HepG2 (cell line): ENCODE results near the gene TMEM165. TPM values are rescaled to one million over a fixed set of nuclear protein-coding genes. Genes with fewer than 3 reads are reported as not detected.

Experiments
- ATAC-seq: fragments of 200-7000 bp; cut with Tn5 transposase; 3 replicates; pipeline ENCODE4 v1.9.1; 2020; ENCODE audit warnings: mild to moderate bottlenecking, moderate library complexity
- BruUV-seq: library from RNA; stranded (reverse); fragments of 400-500 nt; replicated peaks from 2 replicates; lab custom pipeline; 2021; lab: Mats Ljungman, UMichigan
- CTCF ChIA-PET: fragments of 300-600 bp; formaldehyde crosslinking; extraction: SDS; loops from one replicate; lab custom pipeline; 2021; ENCODE audit warnings: low total read pairs, inconsistent platforms, low intra/inter-chr PET ratio; lab: Yijun Ruan, JAX
- POLR2A ChIA-PET: fragments of 350-600 bp; sonication (Branson Sonifier 250); formaldehyde crosslinking; loops from one replicate; lab custom pipeline; 2020; ENCODE audit warnings: antibody characterized with exemption, inconsistent platforms; lab: Yijun Ruan, JAX
- DNase-seq: peaks from one replicate; pipeline ENCODE4 v3.0.0-alpha.2; 2015; ENCODE audit warnings: low spot score
- FAIRE-seq: peaks from 3 replicates; lab custom pipeline; 2011; peaks lifted over from hg19 to GRCh38; lab: Jason Lieb, UNC
- H2AFZ ChIP-seq: one replicate; pipeline ENCODE4 v1.6.1; 2011; ENCODE audit warnings: low read length, inconsistent platforms
- H3K27ac ChIP-seq: fragments of 300-600 bp; 3 replicates; pipeline ENCODE4 v1.8.0; 2011; ENCODE audit warnings: mixed run types, mild to moderate bottlenecking, mixed read lengths, low read length, inconsistent platforms; ENCODE audit not compliant: insufficient read depth; ENCODE audit errors: extremely low read length
- H3K27me3 ChIP-seq, 2 experiments: fragments of 200-600 bp in 1 of 2; 2 replicates in 1 of 2; 3 replicates in 1 of 2; pipeline versions ENCODE4 v1.6.0 to v1.8.0; 2011; ENCODE audit warnings: low read length in 2 of 2, mild to moderate bottlenecking in 2 of 2, moderate library complexity in 2 of 2, inconsistent platforms in 1 of 2; ENCODE audit not compliant: insufficient read depth in 2 of 2, control insufficient read depth in 1 of 2
- H3K36me3 ChIP-seq, 2 experiments: fragments of 200-600 bp in 1 of 2; replicated peaks in 1 of 2; 2 replicates in 1 of 2; 3 replicates in 1 of 2; pipeline versions ENCODE4 v1.5.1 to v1.8.0; 2011; ENCODE audit warnings: low read length in 2 of 2, inconsistent platforms in 1 of 2; ENCODE audit not compliant: insufficient read depth in 2 of 2, control insufficient read depth in 1 of 2
- H3K4me1 ChIP-seq: 2 replicates; pipeline ENCODE4 v1.5.1; 2012; ENCODE audit warnings: low read length, inconsistent platforms; ENCODE audit not compliant: insufficient read depth
- H3K4me2 ChIP-seq: 2 replicates; pipeline ENCODE4 v1.6.0; 2011; ENCODE audit warnings: low read depth, low read length, inconsistent platforms
- H3K4me3 ChIP-seq, 3 experiments: fragments of 200-600 bp in 1 of 3; sonication (generic), shearing (Covaris generic) in 1 of 3; replicated peaks in 1 of 3; 2 replicates each; pipeline ENCODE4 v1.5.1; 2011 to 2016; ENCODE audit warnings: low read length in 3 of 3, inconsistent platforms in 2 of 3, low read depth in 2 of 3, mild to moderate bottlenecking in 2 of 3, control low read depth in 1 of 3, mixed read lengths in 1 of 3; ENCODE audit not compliant: insufficient read depth in 1 of 3
- H3K79me2 ChIP-seq: one replicate; pipeline ENCODE4 v1.6.1; 2011; ENCODE audit warnings: low read length, inconsistent platforms; ENCODE audit not compliant: insufficient read depth
- H3K9ac ChIP-seq: 2 replicates; pipeline ENCODE4 v1.6.0; 2011; ENCODE audit warnings: mild to moderate bottlenecking, low read depth, low read length, inconsistent platforms; ENCODE audit not compliant: insufficient read depth
- H3K9me3 ChIP-seq: 2 replicates; pipeline ENCODE4 v1.5.1; 2012; ENCODE audit warnings: mild to moderate bottlenecking, low read length
- H4K20me1 ChIP-seq: 2 replicates; pipeline ENCODE4 v1.6.0; 2011; ENCODE audit warnings: inconsistent platforms, mild to moderate bottlenecking, low read length, moderate library complexity; ENCODE audit not compliant: insufficient read depth
- ATF2 ChIP-seq: sonication (generic); formaldehyde crosslinking; IDR thresholded peaks from 2 replicates; pipeline ENCODE4 v1.4.0; 2020; ENCODE audit warnings: missing genetic modification reagents
- FLYWCH1 ChIP-seq: sonication (generic); formaldehyde crosslinking; IDR thresholded peaks from 2 replicates; pipeline ENCODE4 v1.8.1; 2023; ENCODE audit warnings: mild to moderate bottlenecking, missing genetic modification reagents
- KMT2A ChIP-seq: sonication (generic); formaldehyde crosslinking; IDR thresholded peaks from 2 replicates; pipeline ENCODE4 v1.4.0; 2020; ENCODE audit warnings: missing genetic modification reagents
- MAFG ChIP-seq: sonication (generic); formaldehyde crosslinking; IDR thresholded peaks from 2 replicates; pipeline ENCODE4 v1.5.1; 2020; ENCODE audit warnings: mild to moderate bottlenecking, missing genetic modification reagents
- ZFX ChIP-seq: sonication (generic); formaldehyde crosslinking; IDR thresholded peaks from 2 replicates; pipeline ENCODE4 v1.4.0; 2020; ENCODE audit warnings: mild to moderate bottlenecking, low read depth, missing genetic modification reagents, moderate library complexity
- ZNF101 ChIP-seq: sonication (generic); formaldehyde crosslinking; IDR thresholded peaks from 2 replicates; pipeline ENCODE4 v1.4.0; 2020; ENCODE audit warnings: mild to moderate bottlenecking, low read depth, missing genetic modification reagents, borderline replicate concordance
- ZNF329 ChIP-seq: sonication (generic); formaldehyde crosslinking; IDR thresholded peaks from 2 replicates; pipeline ENCODE4 v1.9.0; 2021; ENCODE audit warnings: low read depth, mild to moderate bottlenecking, missing genetic modification reagents
- ZNF350 ChIP-seq: sonication (generic); formaldehyde crosslinking; IDR thresholded peaks from 2 replicates; pipeline ENCODE4 v1.4.0; 2020; ENCODE audit warnings: mild to moderate bottlenecking, low read depth, missing genetic modification reagents, borderline replicate concordance
- ZNF512B ChIP-seq: sonication (generic); formaldehyde crosslinking; IDR thresholded peaks from 2 replicates; pipeline ENCODE4 v1.5.1; 2020; ENCODE audit warnings: missing genetic modification reagents, mild to moderate bottlenecking, borderline replicate concordance
- ZNF598 ChIP-seq: sonication (generic); formaldehyde crosslinking; IDR thresholded peaks from 2 replicates; pipeline ENCODE4 v1.5.1; 2020; ENCODE audit warnings: mild to moderate bottlenecking, missing genetic modification reagents, borderline replicate concordance
- ZNF607 ChIP-seq: sonication (generic); formaldehyde crosslinking; IDR thresholded peaks from 2 replicates; pipeline ENCODE4 v1.5.1; 2020; ENCODE audit warnings: missing genetic modification reagents, mild to moderate bottlenecking, borderline replicate concordance
- ZNF646 ChIP-seq: sonication (generic); formaldehyde crosslinking; IDR thresholded peaks from 2 replicates; pipeline ENCODE4 v1.9.0; 2021; ENCODE audit warnings: mild to moderate bottlenecking, missing genetic modification reagents
- ZNF891 ChIP-seq: sonication (generic); formaldehyde crosslinking; IDR thresholded peaks from 2 replicates; pipeline ENCODE4 v1.5.0; 2020; ENCODE audit warnings: mild to moderate bottlenecking, missing genetic modification reagents
- WGBS: methylation state at CpG from one replicate; pipeline ENCODE4 v1.1.6; 2017; ENCODE audit warnings: low lambda C conversion rate; 5-methylcytosine and 5-hydroxymethylcytosine counted together
- in situ Hi-C: cut with HindIII; loops from 2 replicates; pipeline ENCODE4 v1.10.0; 2017; ENCODE audit warnings: low pct_unique_long_range_greater_than_20kb; ENCODE audit not compliant: extremely low pct_ligation_motif_present
- intact Hi-C: fragments of 100-400 bp; cut with micrococcal nuclease; formaldehyde crosslinking; loops from one replicate; pipeline ENCODE4 v1.10.0; 2022; ENCODE audit not compliant: unreplicated experiment
- polyA plus RNA-seq, 8 experiments: library from polyadenylated mRNA; depleted of rRNA in 3 of 8; stranded (reverse) in 7 of 8; unstranded in 1 of 8; fragments of >200 nt; fragmentation: Illumina TruSeq in 4 of 8; extraction: Trizol in 4 of 8; gene quantifications; 2 replicates each; pipeline versions ENCODE4 v1.2.1 to v1.2.3, GENCODE V29; 2011 to 2016; ENCODE audit warnings: low read depth in 4 of 8, missing spikeins in 1 of 8, mixed read lengths in 1 of 8; ENCODE audit not compliant: insufficient read depth in 1 of 8
- total RNA-seq, 5 experiments: library from RNA; depleted of rRNA; stranded (reverse); fragments of >200 nt; fragmentation: Illumina TruSeq; extraction: Trizol; gene quantifications; 2 replicates each; pipeline ENCODE4 v1.2.3, GENCODE V29; 2016; ENCODE audit warnings: low read depth in 1 of 5

The TMEM165 gene
- total and polyA plus RNA-seq, 2 of the 13 experiments (the other 11 are each of a cell fraction or from before 2014, with no cell fraction given), result 54.6 to 103 TPM

GRCh38 chr4:55346851-55347255 is 48.9 kb upstream of the TMEM165 start:
- Histone ChIP-seq H3K27ac (peak overlapping the region; percentile 86), H3K27me3 (no peaks in the 10 kb centered on the region), H4K20me1 (no peaks in the 10 kb centered on the region), H3K4me3 (peak overlapping the region; percentile 57 to 70 (median 66)), H3K36me3 (no peaks in the 10 kb centered on the region), H3K4me2 (peak overlapping the region; percentile 91), H3K9ac (peak overlapping the region; percentile 74), H3K9me3 (no peaks in the 10 kb centered on the region), H3K4me1 (peaks cover 34% of the 10 kb centered on the region), H2AFZ (peak overlapping the region; percentile 56), H3K79me2 (no peaks in the 10 kb centered on the region)
- in situ Hi-C loops (no loop called here), intact Hi-C loops (loop anchor here (2.0 kb wide), 2 partner anchors 48 to 206 kb away; partner anchors contain the start of gene TMEM165)
- BruUV-seq, result TSS peak; percentile 58
- WGBS, result 3% methylated on average over 12 of the region's 16 CpGs
- POLR2A ChIA-PET, result interaction anchor here (0.6 to 0.9 kb wide), 3 partner anchors 10 to 199 kb away, joined by 3 read pairs; no protein-coding TSS in a partner anchor
- FAIRE-seq, result no peak
- ATAC-seq, result peak; percentile 39
- CTCF ChIA-PET, result interaction anchor here (1.1 to 2.5 kb wide), 3 partner anchors 25 to 390 kb away, joined by 3 to 8 read pairs (median 3); no protein-coding TSS in a partner anchor
- no peak for DNase-seq
- TF ChIP-seq ZNF350, result peak; percentile 60; the same call in 1 of the 2 replicates
- no peak for TF ChIP-seq ATF2 (CRISPR knock-in tag)
- no peak for TF ChIP-seq KMT2A (CRISPR knock-in tag)
- peak; percentile 67; the same call in 1 of the 2 replicates for TF ChIP-seq ZFX (CRISPR knock-in tag)
- TF ChIP-seq ZNF607 (CRISPR knock-in tag), result 0 out of 2 replicates have a peak, but pooled peaks have one; percentile 12
- TF ChIP-seq ZNF891 (CRISPR knock-in tag), result no peak
- TF ChIP-seq MAFG (CRISPR knock-in tag), result 0 out of 2 replicates have a peak, but pooled peaks have one; percentile 39
- 0 out of 2 replicates have a peak, but pooled peaks have one; percentile 15 for TF ChIP-seq ZNF646
- TF ChIP-seq ZNF598 (CRISPR knock-in tag), result 0 out of 2 replicates have a peak, but pooled peaks have one; percentile 4
- no peak for TF ChIP-seq ZNF101 (CRISPR knock-in tag)
- TF ChIP-seq ZNF512B (CRISPR knock-in tag), result 0 out of 2 replicates have a peak, but pooled peaks have one; percentile 34
- no peak for TF ChIP-seq ZNF329 (CRISPR knock-in tag)
- no peak for TF ChIP-seq FLYWCH1 (CRISPR knock-in tag)
